Measurements from ENCODE around the gene KCNS1.
"Not testable (repeated sequence)": the region's sequence is repeated elsewhere in the genome, so short reads cannot be mapped to it uniquely, and the experiment has no call there.

KCNS1 gene, protein sequence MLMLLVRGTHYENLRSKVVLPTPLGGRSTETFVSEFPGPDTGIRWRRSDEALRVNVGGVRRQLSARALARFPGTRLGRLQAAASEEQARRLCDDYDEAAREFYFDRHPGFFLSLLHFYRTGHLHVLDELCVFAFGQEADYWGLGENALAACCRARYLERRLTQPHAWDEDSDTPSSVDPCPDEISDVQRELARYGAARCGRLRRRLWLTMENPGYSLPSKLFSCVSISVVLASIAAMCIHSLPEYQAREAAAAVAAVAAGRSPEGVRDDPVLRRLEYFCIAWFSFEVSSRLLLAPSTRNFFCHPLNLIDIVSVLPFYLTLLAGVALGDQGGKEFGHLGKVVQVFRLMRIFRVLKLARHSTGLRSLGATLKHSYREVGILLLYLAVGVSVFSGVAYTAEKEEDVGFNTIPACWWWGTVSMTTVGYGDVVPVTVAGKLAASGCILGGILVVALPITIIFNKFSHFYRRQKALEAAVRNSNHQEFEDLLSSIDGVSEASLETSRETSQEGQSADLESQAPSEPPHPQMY

GRCh38 chr20:45100563-45101245 is at the start of gene KCNS1:
Gene KCNS1, minus strand, starts transcription at chr20:45101127. Its CDS starts 1,891 bp downstream, at chr20:45099236.
- DNase-seq, result no peak

DNA sequence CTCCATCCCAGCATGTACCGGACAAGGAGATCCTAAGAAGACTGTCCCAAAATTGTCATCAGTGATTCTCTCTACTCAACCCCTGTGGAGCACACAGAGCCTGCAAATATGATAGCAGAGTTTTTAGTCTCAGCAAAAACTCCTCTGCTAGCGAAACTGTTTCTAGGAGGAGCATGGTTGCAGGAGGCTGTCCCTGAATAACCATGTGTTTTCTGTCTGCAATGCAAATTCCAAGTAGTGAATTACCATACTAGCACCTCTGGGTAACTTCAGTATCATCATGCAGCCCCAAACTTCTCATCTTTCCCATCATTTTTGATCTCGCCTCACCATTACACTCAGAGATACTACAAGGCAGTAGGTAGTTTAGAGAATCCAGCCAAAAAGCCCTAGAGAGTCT is 48.1 kb upstream of the KCNS1 start:
- no peak for DNase-seq

GRCh38 chr20:45140836-45141235 is 39.9 kb upstream of the KCNS1 start:
- no peak for DNase-seq

- not testable (repeated sequence) for DNase-seq
These were observed 38.9 kb upstream of the KCNS1 start for GRCh38 chr20:45139733-45140375.

DNA sequence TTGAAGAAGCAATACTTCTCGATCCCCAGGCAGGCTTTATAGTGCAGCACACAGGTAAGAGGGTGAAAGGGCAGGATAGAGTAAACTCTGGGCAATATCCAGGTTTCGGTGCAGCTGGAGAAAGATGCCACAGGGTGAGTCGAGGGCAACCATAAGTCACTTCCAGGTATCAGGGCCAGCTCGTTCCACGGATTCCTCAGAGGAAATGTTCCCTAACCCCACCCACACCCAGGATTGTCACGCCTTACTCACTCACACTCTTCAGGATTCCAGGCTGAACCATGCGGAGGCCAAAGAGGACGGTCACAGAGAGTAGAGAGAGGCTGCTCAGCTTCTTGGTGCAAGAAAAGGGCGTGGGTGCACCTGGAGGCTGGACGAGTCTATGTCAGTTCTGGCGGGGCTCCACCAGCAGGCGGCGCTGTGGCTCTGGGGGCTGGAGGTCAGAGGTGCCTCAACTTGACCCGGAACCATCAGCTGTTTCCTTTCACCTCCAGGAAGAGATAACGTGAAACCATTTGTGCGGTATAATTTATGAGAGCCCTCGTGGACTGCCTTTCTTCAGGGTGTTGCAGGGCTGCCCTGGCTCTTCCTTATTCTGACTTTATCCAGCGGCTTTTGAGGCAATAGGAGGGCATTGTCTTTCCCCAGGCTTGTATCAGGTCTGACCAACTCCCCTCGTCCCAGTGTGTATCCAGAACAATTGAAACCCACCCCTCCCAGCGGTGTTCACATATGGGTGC is 37.8 kb upstream of the KCNS1 start:
- DNase-seq, result peak in 1 of 2 experiments; percentile 12

- no peak for DNase-seq
These were observed 36.0 kb upstream of the KCNS1 start for GRCh38 chr20:45136911-45137310.

- no peak for DNase-seq
These were observed 27.2 kb upstream of the KCNS1 start for GRCh38 chr20:45128099-45128498.

DNA sequence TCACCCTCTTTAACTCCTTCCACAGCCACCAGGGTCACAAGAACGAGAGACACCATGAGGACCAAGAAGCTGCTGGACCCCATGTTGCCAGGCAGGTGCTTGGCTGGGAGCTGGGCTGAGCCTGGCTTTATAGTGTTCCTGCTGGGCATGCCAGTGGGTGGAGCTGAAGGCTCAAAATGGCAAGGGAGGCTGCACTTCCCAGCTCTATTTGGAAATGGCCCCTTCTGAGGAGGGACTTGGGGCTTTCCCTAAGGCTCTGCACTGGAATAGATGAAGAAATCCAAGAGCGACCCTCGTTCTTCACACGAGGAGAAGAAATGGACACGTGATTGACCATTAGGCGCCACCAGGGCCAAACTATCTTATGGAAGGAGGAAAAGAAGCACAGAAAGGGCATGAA is 23.4 kb upstream of the KCNS1 start, which contains the start of gene WFDC12:
Gene WFDC12 (minus strand): TSS at position 101 of the 400 bp plus-strand sequence. CDS start 18 bp downstream, at position 83.
- no peak for DNase-seq

DNA sequence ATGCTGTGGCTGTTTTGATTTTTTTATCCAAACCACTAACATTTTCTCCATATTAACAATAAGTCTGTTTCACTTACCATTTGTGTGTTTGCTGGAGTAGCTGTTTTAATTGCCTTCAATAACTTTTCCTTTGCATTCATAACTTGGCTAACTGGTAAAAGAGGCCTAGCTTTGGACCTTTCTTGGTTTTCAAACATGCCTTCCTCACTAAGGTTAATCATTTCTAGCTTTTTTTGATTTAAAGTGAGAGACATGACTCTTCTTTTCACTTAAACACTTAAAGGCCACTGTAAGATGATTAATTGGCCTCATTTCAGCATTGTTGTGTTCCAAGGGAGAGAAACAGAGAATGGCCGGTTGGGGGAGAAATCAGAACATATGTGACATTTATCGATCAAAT is 20.5 kb upstream of the KCNS1 start:
- DNase-seq, result no peak

DNA sequence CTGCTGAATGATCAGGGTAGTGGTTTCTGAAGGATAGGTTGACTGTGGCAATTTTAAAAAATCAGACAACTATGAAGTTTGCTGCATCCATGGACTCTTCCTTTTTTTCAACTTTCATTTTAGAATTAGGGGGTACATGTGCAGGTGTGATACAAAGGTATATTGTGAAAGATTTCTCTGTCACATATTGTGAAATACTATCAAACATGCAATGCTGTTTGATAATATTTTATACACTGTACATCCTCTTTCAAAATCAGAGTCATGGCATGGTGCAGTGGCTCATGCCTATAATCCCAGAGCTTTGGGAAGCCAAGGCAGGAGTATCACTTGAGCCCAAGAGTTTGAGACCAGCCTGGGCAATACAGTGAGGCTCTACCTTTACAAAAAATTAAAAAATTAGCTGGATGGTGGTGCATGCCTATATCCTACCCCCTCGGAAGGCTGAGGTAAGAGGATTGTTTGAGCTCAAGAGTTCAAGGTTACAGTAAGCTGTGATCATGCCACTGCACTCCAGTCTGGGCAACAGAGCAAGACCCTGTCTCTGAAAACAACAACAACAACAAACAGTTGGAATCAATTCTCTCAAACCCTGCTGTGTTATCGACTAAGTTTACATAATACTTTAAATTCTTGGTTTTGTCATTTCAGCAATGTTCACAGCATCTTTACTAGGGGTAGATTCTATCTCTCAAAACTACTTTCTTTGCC is 18.8 kb upstream of the KCNS1 start:
- no peak for DNase-seq

GRCh38 chr20:45118028-45118427 is 17.1 kb upstream of the KCNS1 start:
- no peak for DNase-seq

GRCh38 chr20:45117581-45117980 is 16.7 kb upstream of the KCNS1 start:
- peak in 1 of 2 experiments; percentile 4 for DNase-seq

DNA sequence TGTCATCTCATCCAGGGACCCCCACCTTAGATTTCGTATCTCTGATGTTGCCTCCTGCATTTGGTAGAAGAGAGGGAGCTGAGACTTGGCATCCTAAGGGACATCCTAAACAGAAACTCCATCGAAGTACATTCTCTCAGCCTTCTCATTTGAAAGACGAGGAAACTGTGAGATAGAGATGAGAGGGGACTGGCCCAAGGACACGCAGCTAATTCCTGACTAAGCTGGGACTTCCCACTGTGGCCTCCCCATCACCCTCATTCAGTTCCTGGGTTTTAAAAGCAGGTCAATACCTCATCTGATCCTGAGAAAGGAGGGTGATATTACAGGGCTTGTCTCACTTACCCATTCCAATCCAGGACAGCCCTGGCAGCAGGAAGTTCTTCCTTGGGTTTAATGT is 14.9 kb upstream of the KCNS1 start:
- no peak for DNase-seq

DNA sequence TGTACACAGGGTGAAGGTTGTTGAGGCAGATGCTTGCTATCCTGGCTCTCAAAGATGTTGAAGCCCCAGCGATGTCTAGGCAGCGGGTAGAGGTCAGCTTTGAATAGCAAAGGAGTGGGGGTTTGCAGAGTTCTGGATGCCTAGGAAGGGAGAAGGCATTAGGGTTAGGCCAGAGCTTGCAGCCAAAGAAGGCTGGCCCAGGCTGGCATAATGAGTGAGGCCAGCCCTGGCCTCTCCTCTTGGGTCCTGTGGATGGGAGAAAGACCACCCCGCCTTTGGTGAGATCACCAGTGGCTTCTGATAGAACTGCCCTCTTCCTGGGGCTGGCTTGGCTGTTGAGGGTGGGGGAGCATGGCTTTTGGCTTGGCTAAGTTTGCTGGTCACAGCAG is 14.5 kb upstream of the KCNS1 start:
- DNase-seq, result no peak

- no peak for DNase-seq
These were observed 13.8 kb upstream of the KCNS1 start, which contains the start of gene WFDC5 for GRCh38 chr20:45114465-45115385. Gene WFDC5, minus strand, starts transcription at chr20:45115174. Its CDS starts 91 bp downstream, at chr20:45115083.

- DNase-seq, result no peak
These were observed 12.9 kb upstream of the KCNS1 start for GRCh38 chr20:45113865-45114264.

DNA sequence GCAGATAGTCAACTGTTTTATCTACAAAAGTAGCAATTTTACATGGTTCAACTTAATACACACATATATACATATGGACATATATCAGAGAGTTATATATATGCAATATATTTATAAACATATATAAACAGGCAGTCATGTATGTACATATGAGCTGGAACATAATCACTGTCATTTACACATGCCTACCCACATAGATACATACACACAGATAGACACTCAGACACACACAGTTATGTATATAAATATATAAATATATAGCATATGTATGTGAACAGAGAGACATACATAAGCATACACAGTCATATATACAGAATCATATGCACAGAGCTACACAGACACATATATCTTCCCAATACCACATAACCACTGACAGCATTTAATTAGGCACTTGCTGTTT is 11.8 kb upstream of the KCNS1 start:
- DNase-seq, result no peak

- peak in 1 of 2 experiments; percentile 10 for DNase-seq
These were observed 11.0 kb upstream of the KCNS1 start for GRCh38 chr20:45111799-45112471.

DNA sequence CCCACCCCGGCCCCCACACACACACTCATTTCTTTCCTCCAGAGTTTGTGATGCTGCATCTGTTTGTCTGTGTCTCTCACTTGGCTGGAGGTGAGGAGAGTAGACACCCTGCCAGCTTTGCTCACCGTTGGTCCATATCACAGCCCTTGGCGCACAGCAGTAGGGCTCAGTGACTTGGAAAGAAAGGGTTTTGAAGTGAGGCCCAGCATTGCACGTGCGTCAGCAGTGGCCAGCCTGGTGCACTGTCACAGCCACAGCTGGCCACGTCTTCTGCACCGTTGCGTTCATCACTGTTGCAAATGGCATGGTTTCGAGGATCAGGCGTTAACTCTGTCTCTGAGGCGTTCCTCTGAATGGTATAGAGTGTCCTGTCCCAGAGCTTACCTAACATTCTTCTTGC is 10.4 kb upstream of the KCNS1 start:
- DNase-seq, result no peak

DNA sequence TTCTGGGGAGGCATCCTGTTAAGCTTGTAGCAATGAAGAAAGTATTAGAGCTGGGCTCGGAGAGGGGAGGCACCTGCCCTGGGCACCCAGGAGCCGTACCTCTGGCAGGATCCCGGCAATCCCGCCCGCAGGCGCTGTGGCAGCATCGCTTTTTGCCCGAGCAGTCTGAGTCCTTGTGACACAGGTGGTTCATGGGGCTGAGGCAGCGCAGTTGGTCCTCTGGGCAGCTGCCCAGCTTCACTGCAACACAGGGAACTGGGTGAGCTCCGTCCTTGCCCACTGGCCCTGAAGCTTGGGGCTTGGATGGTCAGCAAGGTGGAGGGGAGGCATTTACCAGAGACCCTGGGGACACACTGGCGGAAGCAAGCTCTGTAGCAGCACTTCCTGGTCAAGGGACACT is 9.4 kb upstream of the KCNS1 start:
- DNase-seq, result no peak

Data from NCI-H2081 (cell line).